ENCODE results near the gene C10orf90.

C10orf90 gene

DNA sequence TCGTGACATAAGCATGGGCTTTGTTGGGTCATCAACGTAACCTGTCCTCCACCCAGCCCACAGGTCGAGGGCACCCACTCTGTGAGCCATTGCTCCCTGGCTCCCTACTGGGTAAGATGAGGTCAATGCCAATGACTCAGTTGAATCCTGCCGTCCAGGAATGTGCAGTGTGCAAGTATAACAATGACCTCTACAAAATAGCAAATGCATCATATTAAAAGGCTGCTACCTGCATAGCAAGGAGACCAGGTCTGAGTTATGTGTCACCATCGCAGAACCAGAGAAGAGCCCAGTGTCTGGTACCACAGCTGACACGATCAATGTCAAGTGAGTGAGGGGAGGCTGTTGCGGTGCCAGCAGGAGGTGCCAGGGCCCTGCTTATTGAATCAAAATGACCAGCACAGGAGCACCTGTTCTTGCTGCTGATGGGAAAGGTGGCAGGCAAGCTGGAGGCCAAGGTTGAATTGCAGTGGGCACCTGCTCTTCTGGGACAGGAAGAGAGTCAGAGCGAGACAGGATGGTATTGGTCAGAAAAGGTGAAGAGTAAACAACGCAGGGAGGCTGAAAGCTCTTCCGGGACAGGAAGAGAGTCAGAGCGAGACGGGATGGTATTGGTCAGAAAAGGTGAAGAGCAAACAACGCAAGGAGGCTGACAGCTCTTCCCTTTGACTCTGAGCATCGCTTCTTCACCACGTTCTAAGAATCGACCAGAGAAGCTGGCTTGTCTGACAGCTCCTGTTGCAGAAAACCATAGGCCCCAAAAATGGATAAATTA, 173.5 kb downstream of the C10orf90 start:
- no peak for TF ChIP-seq NFIC (IDR thresholded peaks at IDR 0.05)
- no peak for TF ChIP-seq CEBPB (IDR thresholded peaks at IDR 0.05)

DNA sequence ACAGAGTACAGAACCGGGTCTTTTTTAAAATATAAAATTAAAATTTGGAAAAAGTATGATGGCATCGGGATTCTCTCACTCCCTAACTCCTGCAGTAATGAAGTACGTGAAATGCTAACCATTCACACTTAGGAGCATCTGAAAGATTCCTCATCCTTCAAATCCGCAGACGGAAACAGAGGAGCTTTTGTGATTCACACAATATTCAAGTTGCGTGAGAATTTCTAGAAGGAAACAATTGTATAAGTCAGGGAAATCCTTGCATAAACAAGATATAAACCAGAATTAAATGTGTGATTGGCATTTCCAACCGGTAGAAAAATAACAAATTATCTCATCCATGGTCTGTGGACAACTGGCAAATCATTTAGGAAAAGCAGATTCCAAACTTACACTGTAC, 179.0 kb downstream of the C10orf90 start:
- TF ChIP-seq TEAD4 (IDR thresholded peaks at IDR 0.05) (no peak), EP300 (IDR thresholded peaks at IDR 0.05; ENCODE audit: borderline replicate concordance) (no peak), USF1 (IDR thresholded peaks at IDR 0.05) (no peak), CREB1 (IDR thresholded peaks at IDR 0.05; ENCODE audit: low read depth) (no peak), CEBPB (IDR thresholded peaks at IDR 0.05) (no peak)

DNA sequence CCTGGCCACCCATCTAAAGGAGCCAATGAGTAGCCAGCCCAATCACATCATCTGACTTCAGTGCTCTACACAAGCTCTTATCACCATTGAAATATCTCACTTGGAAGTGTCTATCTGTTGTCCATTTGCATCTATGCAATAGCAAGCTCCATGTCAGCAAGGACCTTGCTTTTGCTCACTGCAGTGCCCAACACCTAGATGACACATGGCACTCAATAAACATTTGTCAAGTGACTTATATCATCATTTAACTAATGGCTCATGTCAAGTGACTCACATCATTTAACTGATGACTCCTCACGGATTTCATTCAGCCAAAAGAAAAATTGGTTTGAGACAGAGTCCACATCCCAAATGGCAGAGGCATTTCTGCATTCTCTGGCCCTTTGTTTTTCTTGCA, 189.3 kb downstream of the C10orf90 start:
- TF ChIP-seq REST (IDR thresholded peaks at IDR 0.05; ENCODE audit: low read depth) (no peak), YY1 (IDR thresholded peaks at IDR 0.05; ENCODE audit: low read depth) (no peak), TCF12 (IDR thresholded peaks at IDR 0.05; ENCODE audit: low read depth) (no peak), TEAD4 (IDR thresholded peaks at IDR 0.05) (no peak), CEBPB (IDR thresholded peaks at IDR 0.05) (no peak), NFIC (IDR thresholded peaks at IDR 0.05) (no peak), CREB1 (IDR thresholded peaks at IDR 0.05; ENCODE audit: low read depth) (no peak)

DNA sequence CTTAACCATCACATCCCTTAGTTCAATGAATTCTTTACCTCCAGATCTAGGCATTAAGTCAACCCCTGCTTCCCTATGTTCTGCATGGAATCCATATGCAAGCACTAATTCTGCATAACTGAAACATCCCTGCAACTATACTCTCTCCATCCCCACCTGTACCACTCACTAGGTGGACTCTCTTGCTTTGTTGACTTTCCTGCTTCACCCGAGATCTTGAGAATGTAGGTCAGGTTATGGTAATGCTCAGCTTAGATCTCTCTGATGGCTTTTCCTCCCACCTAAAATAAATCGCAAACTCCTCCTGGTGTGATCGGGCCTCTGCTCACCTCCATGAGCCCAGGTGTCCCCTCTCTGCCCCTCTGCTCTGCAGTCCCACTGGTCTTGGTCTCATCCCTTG, 189.8 kb downstream of the C10orf90 start:
- TF ChIP-seq REST (IDR thresholded peaks at IDR 0.05; ENCODE audit: low read depth) (no peak), CREB1 (IDR thresholded peaks at IDR 0.05; ENCODE audit: low read depth) (no peak), TAF1 (IDR thresholded peaks at IDR 0.05; ENCODE audit: low read depth) (no peak), NFIC (IDR thresholded peaks at IDR 0.05) (no peak), CEBPB (IDR thresholded peaks at IDR 0.05) (no peak), YY1 (IDR thresholded peaks at IDR 0.05; ENCODE audit: low read depth) (no peak), TEAD4 (IDR thresholded peaks at IDR 0.05) (no peak), EP300 (IDR thresholded peaks at IDR 0.05; ENCODE audit: borderline replicate concordance) (no peak), ZBTB7A (IDR thresholded peaks at IDR 0.05; ENCODE audit: low read depth) (no peak), EGR1 (IDR thresholded peaks at IDR 0.05) (no peak), FOXM1 (IDR thresholded peaks at IDR 0.05; ENCODE audit: borderline replicate concordance, low read depth) (no peak)
- TF ChIP-seq, protein P1, sequence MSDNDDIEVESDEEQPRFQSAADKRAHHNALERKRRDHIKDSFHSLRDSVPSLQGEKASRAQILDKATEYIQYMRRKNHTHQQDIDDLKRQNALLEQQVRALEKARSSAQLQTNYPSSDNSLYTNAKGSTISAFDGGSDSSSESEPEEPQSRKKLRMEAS (IDR thresholded peaks at IDR 0.05), result no peak

DNA sequence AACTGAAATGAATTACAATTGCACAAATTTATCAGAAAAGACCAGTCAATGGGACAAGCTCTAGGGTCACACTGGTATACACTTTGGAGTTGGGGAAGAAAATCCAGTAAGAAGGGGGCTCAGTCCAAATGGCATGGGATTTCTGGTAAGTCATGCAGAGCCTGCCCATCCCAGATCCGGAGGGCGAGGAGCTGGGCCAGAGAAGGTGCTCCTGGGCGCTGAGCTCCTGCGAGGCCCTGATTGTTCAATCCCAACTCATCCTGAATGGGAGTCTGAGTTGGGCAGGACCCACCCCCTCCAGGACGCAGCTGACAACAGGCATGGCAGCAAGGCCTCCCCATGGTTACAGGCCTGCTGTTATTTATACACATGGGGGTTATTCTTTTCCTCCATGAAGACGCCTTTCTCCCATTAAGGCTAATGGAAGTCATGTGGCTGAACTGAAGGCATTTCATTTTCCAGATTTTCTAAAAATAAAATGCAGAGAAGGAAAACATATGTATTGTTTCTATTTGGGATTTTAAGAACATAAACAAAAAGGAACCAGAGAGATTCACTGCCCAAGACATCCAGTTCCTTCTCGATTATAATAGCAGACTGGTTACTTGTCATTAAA, 191.1 kb downstream of the C10orf90 start:
- no peak for TF ChIP-seq YY1 (IDR thresholded peaks at IDR 0.05; ENCODE audit: low read depth)
- TF ChIP-seq CREB1 (IDR thresholded peaks at IDR 0.05; ENCODE audit: low read depth), result no peak
- no peak for TF ChIP-seq EGR1 (IDR thresholded peaks at IDR 0.05)
- no peak for TF ChIP-seq TAF1 (IDR thresholded peaks at IDR 0.05; ENCODE audit: low read depth)
- TF ChIP-seq, protein P1 (IDR thresholded peaks at IDR 0.05), result no peak
- TF ChIP-seq TCF12 (IDR thresholded peaks at IDR 0.05; ENCODE audit: low read depth), result no peak
- no peak for TF ChIP-seq REST (IDR thresholded peaks at IDR 0.05; ENCODE audit: low read depth)
- TF ChIP-seq NFIC (IDR thresholded peaks at IDR 0.05), result no peak
- no peak for TF ChIP-seq TEAD4 (IDR thresholded peaks at IDR 0.05)
- no peak for TF ChIP-seq RAD21 (IDR thresholded peaks at IDR 0.05; ENCODE audit: low read depth)
- TF ChIP-seq USF1 (IDR thresholded peaks at IDR 0.05), result no peak
- no peak for TF ChIP-seq FOXM1 (IDR thresholded peaks at IDR 0.05; ENCODE audit: borderline replicate concordance, low read depth)
- TF ChIP-seq EP300 (IDR thresholded peaks at IDR 0.05; ENCODE audit: borderline replicate concordance), result no peak

All from Ishikawa (cell line).